Esophagus mucosa (tissue), 1 donor: ENCODE measurements around the gene NPY1R. TPM values are rescaled to one million over a fixed set of nuclear protein-coding genes. Genes with fewer than 3 reads are reported as not detected.
A peak's percentile ranks its signal among the peaks of the same experiment; 100 is the strongest.

Experiments
- ATAC-seq: fragments of 200-7000 bp; cut with Tn5 transposase; one replicate; pipeline ENCODE4 v1.9.1; 2020
- total RNA-seq: library from RNA; stranded (reverse); gene quantifications from one replicate; pipeline ENCODE4 v1.2.4, GENCODE V29; 2023
- donor health status: DM: yes; HTN: yes; CAD: no.

NPY1R gene
- 0.16 TPM for total RNA-seq

GRCh38 chr4:163332526-163333406 is at the start of gene NPY1R:
Gene NPY1R (minus strand): TSS chr4:163332596. CDS start chr4:163326554, 6,042 bp downstream.
- peak; percentile 77 for ATAC-seq

GRCh38 chr4:163380703-163381102 is 48.3 kb upstream of the NPY1R start:
- ATAC-seq = no peak

GRCh38 chr4:163378661-163379060 is 46.3 kb upstream of the NPY1R start:
- ATAC-seq = no peak

- ATAC-seq = no peak
Measured at GRCh38 chr4:163372029-163372428, 39.6 kb upstream of the NPY1R start.

GRCh38 chr4:163367651-163368050 is 35.3 kb upstream of the NPY1R start:
- ATAC-seq = no peak

- no peak for ATAC-seq
Measured at GRCh38 chr4:163356104-163356503, 23.7 kb upstream of the NPY1R start.

- ATAC-seq = no peak
Measured at GRCh38 chr4:163353054-163353453, 20.7 kb upstream of the NPY1R start.

- no peak for ATAC-seq
Measured at GRCh38 chr4:163350672-163351071, 18.3 kb upstream of the NPY1R start.

- ATAC-seq = peak; percentile 11
Measured at GRCh38 chr4:163344147-163345125, 12.0 kb upstream of the NPY1R start.

- peak; percentile 29 for ATAC-seq
Measured at GRCh38 chr4:163343604-163344146, 11.3 kb upstream of the NPY1R start, which contains the start of gene NPY5R. Gene NPY5R (plus strand): TSS chr4:163343892. CDS start chr4:163350274, 6,382 bp downstream.

- ATAC-seq = no peak
Measured at GRCh38 chr4:163335384-163335783, 3.0 kb upstream of the NPY1R start.

GRCh38 chr4:163331629-163332376 is 593 bp downstream of the NPY1R start:
- peak; percentile 25 for ATAC-seq

- ATAC-seq = no peak
Measured at GRCh38 chr4:163330916-163331628, 1.3 kb downstream of the NPY1R start.

GRCh38 chr4:163317110-163317509 is 15.3 kb downstream of the NPY1R start:
- ATAC-seq = no peak

GRCh38 chr4:163309466-163309865 is 22.9 kb downstream of the NPY1R start:
- ATAC-seq = no peak

GRCh38 chr4:163303069-163303468 is 29.3 kb downstream of the NPY1R start:
- ATAC-seq = no peak

- no peak for ATAC-seq
Measured at GRCh38 chr4:163300445-163300844, 32.0 kb downstream of the NPY1R start.

GRCh38 chr4:163295138-163295537 is 37.3 kb downstream of the NPY1R start:
- no peak for ATAC-seq

- no peak for ATAC-seq
Measured at GRCh38 chr4:163284304-163284703, 48.1 kb downstream of the NPY1R start.

- no peak for ATAC-seq
Measured at GRCh38 chr4:163280703-163281519, 51.5 kb downstream of the NPY1R start.
